ENCODE data around the gene EIF3D.

Gene EIF3D

GRCh38 chr22:36465232-36466021 lies 63.5 kb downstream of the EIF3D start:
- peak overlapping the region; percentile 56 for H3K9ac ChIP-seq (ENCODE audit: low read length)
- H3K27ac ChIP-seq (ENCODE audit: low read depth, low read length), result peak overlapping the region; percentile 45; the same call in 1 of the 2 replicates
- H3K36me3 ChIP-seq (ENCODE audit: control insufficient read depth, insufficient read depth, low read length), result peaks cover 17% of the 10 kb centered on the region; the same call in 1 of the 2 replicates
- peaks cover 24% of the 10 kb centered on the region for H3K4me1 ChIP-seq (ENCODE audit: control insufficient read depth, insufficient read depth, low read length)
- H3K9me3 ChIP-seq (ENCODE audit: control insufficient read depth, insufficient read depth, low read depth, low read length), result no peaks in the 10 kb centered on the region
- no peak overlapping the region for H3K4me3 ChIP-seq (ENCODE audit: low read depth, low read length)
- no peaks in the 10 kb centered on the region for H3K27me3 ChIP-seq (ENCODE audit: control insufficient read depth, insufficient read depth, low read length)

DNA sequence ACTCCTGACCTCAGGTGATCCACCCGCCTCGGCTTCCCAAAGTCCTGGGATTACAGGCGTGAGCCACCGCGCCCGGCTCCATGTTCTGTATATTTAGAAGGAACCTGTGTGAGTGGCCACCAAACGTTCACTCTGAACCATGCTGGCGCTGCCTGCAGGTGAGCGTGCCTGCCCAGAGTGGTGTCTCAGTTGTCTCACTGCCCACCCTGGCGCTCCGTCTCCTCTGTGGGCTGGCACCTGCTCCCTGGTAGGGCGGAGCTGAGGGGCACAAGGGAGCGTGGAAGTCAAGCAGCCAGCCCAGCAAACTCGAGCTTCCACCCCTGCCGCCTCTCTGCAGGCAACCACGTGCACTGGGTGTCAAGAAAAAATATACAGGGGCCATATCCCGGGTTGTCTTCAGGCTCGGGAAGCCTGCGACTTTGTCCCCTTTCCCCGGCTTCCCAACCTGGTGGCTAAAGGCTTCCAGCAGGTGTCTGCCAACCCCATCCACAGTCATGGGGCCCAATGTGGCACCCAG lies 64.2 kb downstream of the EIF3D start:
- Histone ChIP-seq H3K4me1 (ENCODE audit: control insufficient read depth, insufficient read depth, low read length) (peaks cover 21% of the 10 kb centered on the region), H3K9ac (ENCODE audit: low read length) (peak overlapping the region; percentile 18), H3K9me3 (ENCODE audit: control insufficient read depth, insufficient read depth, low read depth, low read length) (no peaks in the 10 kb centered on the region), H3K27me3 (ENCODE audit: control insufficient read depth, insufficient read depth, low read length) (no peaks in the 10 kb centered on the region), H3K36me3 (ENCODE audit: control insufficient read depth, insufficient read depth, low read length) (peaks cover 17% of the 10 kb centered on the region; the same call in 1 of the 2 replicates), H3K4me3 (ENCODE audit: low read depth, low read length) (no peak overlapping the region), H3K27ac (ENCODE audit: low read depth, low read length) (no peak overlapping the region)

GRCh38 chr22:36463783-36464184 lies 65.2 kb downstream of the EIF3D start:
- Histone ChIP-seq H3K36me3 (ENCODE audit: control insufficient read depth, insufficient read depth, low read length) (peaks cover 13% of the 10 kb centered on the region; the same call in 1 of the 2 replicates), H3K9ac (ENCODE audit: low read length) (peak overlapping the region; percentile 13), H3K9me3 (ENCODE audit: control insufficient read depth, insufficient read depth, low read depth, low read length) (no peaks in the 10 kb centered on the region), H3K4me1 (ENCODE audit: control insufficient read depth, insufficient read depth, low read length) (peaks cover 24% of the 10 kb centered on the region), H3K4me3 (ENCODE audit: low read depth, low read length) (no peak overlapping the region), H3K27me3 (ENCODE audit: control insufficient read depth, insufficient read depth, low read length) (no peaks in the 10 kb centered on the region), H3K27ac (ENCODE audit: low read depth, low read length) (no peak overlapping the region)

- H3K36me3 ChIP-seq (ENCODE audit: control insufficient read depth, insufficient read depth, low read length), result peaks cover 4% of the 10 kb centered on the region; the same call in 1 of the 2 replicates
- peak overlapping the region; percentile 0; the same call in 1 of the 2 replicates for H3K4me3 ChIP-seq (ENCODE audit: low read depth, low read length)
- peaks cover 35% of the 10 kb centered on the region for H3K4me1 ChIP-seq (ENCODE audit: control insufficient read depth, insufficient read depth, low read length)
- H3K27me3 ChIP-seq (ENCODE audit: control insufficient read depth, insufficient read depth, low read length), result no peaks in the 10 kb centered on the region
- H3K27ac ChIP-seq (ENCODE audit: low read depth, low read length), result peak overlapping the region; percentile 44; the same call in 1 of the 2 replicates
- peak overlapping the region; percentile 62 for H3K9ac ChIP-seq (ENCODE audit: low read length)
- no peaks in the 10 kb centered on the region for H3K9me3 ChIP-seq (ENCODE audit: control insufficient read depth, insufficient read depth, low read depth, low read length)
Measured at GRCh38 chr22:36461665-36462649, 67.0 kb downstream of the EIF3D start.

Measured in HUES6 (cell line).